ENCODE measurements around the gene CA7. TPM values are rescaled to one million over a fixed set of nuclear protein-coding genes. Genes with fewer than 3 reads are reported as not detected.

CA7 gene
- total RNA-seq, 1 donor from 2014 or later: not detected

DNA sequence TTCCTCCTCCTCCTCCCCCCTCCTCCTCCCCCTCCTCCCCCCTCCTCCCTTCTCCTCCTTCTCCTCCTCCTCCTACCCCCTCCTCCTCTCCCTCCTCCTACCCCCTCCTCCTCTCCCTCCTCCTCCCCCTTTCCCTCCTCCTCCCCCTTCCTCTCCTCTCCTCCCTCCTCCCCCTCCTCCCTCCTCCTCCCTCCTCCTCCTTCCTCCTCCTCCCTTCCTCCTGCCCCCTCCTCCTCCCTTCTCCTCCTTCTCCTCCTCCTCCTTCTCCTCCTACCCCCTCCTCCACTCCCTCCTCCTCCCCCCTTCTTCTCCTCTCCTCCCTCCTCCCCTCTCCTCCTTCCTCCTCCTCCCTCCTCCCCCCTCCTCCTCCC, 29.5 kb downstream of the CA7 start:
- no peaks in the 10 kb centered on the region for H3K9me3 ChIP-seq (replicated peaks)
- intact Hi-C loops (cut with micrococcal nuclease): no loop called here
- no peaks in the 10 kb centered on the region for H3K27me3 ChIP-seq (ENCODE audit: low read depth)
- peak overlapping the region; percentile 56 for H3K4me3 ChIP-seq
- H3K36me3 ChIP-seq: no peaks in the 10 kb centered on the region
- no peak for DNase-seq
- TF ChIP-seq CTCF (IDR thresholded peaks at IDR 0.05; ENCODE audit: borderline replicate concordance): no peak
- peaks cover 11% of the 10 kb centered on the region for H3K4me1 ChIP-seq
- H3K27ac ChIP-seq (replicated peaks): peak overlapping the region; percentile 72

DNA sequence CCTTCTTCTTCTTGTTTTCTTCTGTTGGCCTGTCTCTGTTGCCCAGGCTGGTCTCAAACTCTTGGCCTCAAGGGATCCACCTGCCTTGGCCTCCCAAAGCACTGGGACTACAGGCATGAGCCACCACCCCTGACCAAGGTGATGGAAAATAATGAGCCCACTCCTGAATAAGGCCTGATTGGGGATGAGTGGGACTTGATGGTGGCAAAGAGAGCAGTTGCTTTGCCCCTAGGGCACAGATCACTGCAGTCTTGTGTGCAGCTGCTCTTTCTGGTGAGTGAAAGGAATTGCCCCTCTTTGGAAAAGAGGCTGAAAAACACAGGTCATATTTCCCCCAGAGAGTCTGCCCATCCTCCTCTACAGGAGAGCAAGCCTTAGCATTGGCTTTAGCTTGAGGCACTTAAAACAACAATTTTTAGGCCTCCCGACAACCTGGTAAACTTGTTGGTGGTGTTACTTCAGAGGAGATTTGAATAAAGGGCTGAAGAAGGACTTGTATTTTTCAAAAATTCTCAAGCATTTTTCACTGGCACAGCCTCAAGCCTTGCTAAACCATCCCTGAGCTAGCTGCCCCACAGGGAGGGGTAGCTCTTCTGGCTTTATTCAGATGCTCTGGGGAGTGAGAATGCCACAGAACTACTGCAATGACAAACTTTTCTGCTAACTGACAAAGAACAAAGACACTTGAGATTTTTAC, 30.0 kb downstream of the CA7 start:
- H3K27me3 ChIP-seq (ENCODE audit: low read depth): no peaks in the 10 kb centered on the region
- no peak overlapping the region for H3K4me3 ChIP-seq
- intact Hi-C loops (cut with micrococcal nuclease): no loop called here
- peaks cover 11% of the 10 kb centered on the region for H3K4me1 ChIP-seq
- H3K9me3 ChIP-seq (replicated peaks): no peaks in the 10 kb centered on the region
- H3K27ac ChIP-seq (replicated peaks): peak overlapping the region; percentile 12
- no peaks in the 10 kb centered on the region for H3K36me3 ChIP-seq
- TF ChIP-seq CTCF (IDR thresholded peaks at IDR 0.05; ENCODE audit: borderline replicate concordance): no peak
- DNase-seq: no peak

DNA sequence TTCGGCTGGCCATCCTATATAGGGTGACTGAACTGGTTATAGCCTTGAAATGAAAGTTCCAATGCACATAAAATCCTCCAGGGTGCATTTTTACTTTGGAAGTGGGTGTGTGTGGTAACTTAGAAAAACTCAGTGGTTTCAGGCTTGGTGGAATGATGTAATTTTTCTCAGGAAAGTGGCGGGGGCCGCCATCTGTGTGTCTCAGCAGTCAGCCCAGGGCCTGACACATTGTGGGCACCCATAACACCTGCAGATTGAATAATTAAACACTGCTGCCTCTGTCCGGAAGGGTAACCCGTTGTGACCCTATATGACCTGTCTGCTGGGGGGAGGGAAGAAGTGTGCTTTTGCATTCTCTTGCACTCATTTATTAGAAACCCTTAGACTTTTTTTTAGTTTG, 33.9 kb downstream of the CA7 start:
- H3K9me3 ChIP-seq (replicated peaks): no peaks in the 10 kb centered on the region
- no peaks in the 10 kb centered on the region for H3K36me3 ChIP-seq
- no peak for TF ChIP-seq CTCF (IDR thresholded peaks at IDR 0.05; ENCODE audit: borderline replicate concordance)
- H3K4me3 ChIP-seq: no peak overlapping the region
- no peaks in the 10 kb centered on the region for H3K27me3 ChIP-seq (ENCODE audit: low read depth)
- H3K27ac ChIP-seq (replicated peaks): no peak overlapping the region
- H3K4me1 ChIP-seq: peaks cover 24% of the 10 kb centered on the region
- intact Hi-C loops (cut with micrococcal nuclease): no loop called here
- DNase-seq: no peak

DNA sequence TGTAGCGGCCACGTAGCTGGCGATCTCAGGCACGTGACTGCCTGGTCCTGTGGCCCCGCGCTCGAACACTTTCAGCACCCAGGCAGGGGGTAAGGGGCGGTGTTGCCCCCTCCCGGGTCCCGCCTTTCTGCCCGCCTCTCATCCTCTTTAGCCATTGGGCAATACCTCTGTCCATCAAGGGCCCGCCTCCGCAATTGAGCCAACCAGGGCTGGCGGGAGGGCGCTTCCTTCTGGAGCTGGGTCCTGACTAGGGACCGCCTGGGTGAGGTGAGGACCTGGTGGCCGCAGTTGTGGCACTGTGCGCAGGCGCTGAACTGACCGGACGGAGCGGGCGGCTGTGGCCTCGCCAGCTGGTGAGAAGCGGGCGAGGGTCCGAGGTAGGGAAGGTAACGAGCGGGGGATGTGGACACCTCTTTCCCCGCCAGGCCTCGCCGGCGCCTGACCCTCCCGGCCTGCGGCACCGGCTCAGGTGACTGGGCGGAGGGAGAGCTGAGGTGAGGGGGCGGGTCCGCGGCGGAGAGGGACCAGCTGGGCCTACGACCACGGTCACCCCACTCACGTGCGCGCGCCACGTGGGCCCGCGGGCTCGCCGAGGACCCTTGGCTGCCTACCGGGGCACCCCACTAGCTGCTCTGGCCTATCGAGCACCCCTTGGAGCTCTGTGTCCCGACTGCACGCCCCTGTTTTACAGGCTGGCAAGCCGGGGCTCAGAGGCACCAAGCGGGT, 36.2 kb downstream of the CA7 start, which contains the start of gene PDP2:
Gene PDP2, plus strand, starts transcription at position 228 of the 726 bp plus-strand sequence. CDS start 3,770 bp downstream, outside the sequence.
- peak within 1 kb of the TSS; percentile 55 for H3K27ac ChIP-seq (replicated peaks)
- intact Hi-C loops (cut with micrococcal nuclease): no loop called here

DNA sequence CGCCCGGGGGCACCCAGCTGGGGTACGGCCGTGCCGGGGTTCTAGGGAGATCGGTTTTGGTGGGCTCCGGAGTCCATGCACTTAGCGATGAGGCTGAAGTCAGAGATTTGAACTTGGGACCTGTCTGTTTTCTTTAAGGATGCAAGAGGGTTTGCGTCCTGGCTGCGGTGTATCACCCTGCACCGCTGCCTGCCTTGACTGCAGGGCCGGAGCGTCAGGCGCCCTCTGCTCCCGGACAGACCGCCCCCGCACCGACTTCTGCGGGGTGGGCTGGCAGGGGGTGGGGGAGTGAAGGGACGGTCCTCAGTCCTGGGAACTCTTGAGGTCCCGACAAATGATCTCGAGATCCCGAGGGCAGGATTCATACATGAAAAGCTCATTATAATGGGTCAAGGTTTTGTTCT, 36.8 kb downstream of the CA7 start:
- Histone ChIP-seq H3K36me3 (peaks cover 20% of the 10 kb centered on the region), H3K27me3 (ENCODE audit: low read depth) (no peaks in the 10 kb centered on the region), H3K27ac (replicated peaks) (peak overlapping the region; percentile 55), H3K4me1 (peaks cover 20% of the 10 kb centered on the region), H3K9me3 (replicated peaks) (no peaks in the 10 kb centered on the region), H3K4me3 (peak overlapping the region; percentile 86)
- intact Hi-C loops (cut with micrococcal nuclease): no loop called here
- no peak for TF ChIP-seq CTCF (IDR thresholded peaks at IDR 0.05; ENCODE audit: borderline replicate concordance)
- DNase-seq: no peak

More for the DNA sequence above, 36.2 kb downstream of the CA7 start, which contains the start of gene PDP2:
- peak; percentile 94 for DNase-seq
- H3K36me3 ChIP-seq: peaks cover 14% of the 10 kb centered on the region
- peaks cover 20% of the 10 kb centered on the region for H3K4me1 ChIP-seq
- no peak for TF ChIP-seq CTCF (IDR thresholded peaks at IDR 0.05; ENCODE audit: borderline replicate concordance)
- H3K4me3 ChIP-seq: peak within 1 kb of the TSS; percentile 86
- H3K27me3 ChIP-seq (ENCODE audit: low read depth): no peaks in the 10 kb centered on the region
- no peaks in the 10 kb centered on the region for H3K9me3 ChIP-seq (replicated peaks)
